ENCODE data around the gene HOXB8.

Gene HOXB8

GRCh38 chr17:48615047-48615962, at the start of gene HOXB8:
Gene HOXB8, minus strand, starts transcription at chr17:48615292. Its CDS starts 588 bp downstream, at chr17:48614704.
- no peak for DNase-seq

- DNase-seq = no peak
Observed at GRCh38 chr17:48663134-48663924, 48.2 kb upstream of the HOXB8 start.

GRCh38 chr17:48655913-48656312, 40.8 kb upstream of the HOXB8 start:
- no peak for DNase-seq

GRCh38 chr17:48649741-48650140, 34.6 kb upstream of the HOXB8 start:
- no peak for DNase-seq

GRCh38 chr17:48647963-48648245, 32.8 kb upstream of the HOXB8 start:
- DNase-seq = no peak

GRCh38 chr17:48647103-48647962, 32.2 kb upstream of the HOXB8 start:
- peak; percentile 76 for DNase-seq

- DNase-seq = peak; percentile 53
Observed at GRCh38 chr17:48646183-48647102, 31.4 kb upstream of the HOXB8 start.

- DNase-seq = peak; percentile 22
Observed at GRCh38 chr17:48645639-48646182, 30.6 kb upstream of the HOXB8 start.

- DNase-seq = no peak
Observed at GRCh38 chr17:48644910-48645557, 29.9 kb upstream of the HOXB8 start.

- no peak for DNase-seq
Observed at GRCh38 chr17:48644159-48644558, 29.1 kb upstream of the HOXB8 start.

GRCh38 chr17:48643697-48644012, 28.6 kb upstream of the HOXB8 start:
- DNase-seq = no peak

- DNase-seq = no peak
Observed at GRCh38 chr17:48642843-48643696, 28.0 kb upstream of the HOXB8 start.

GRCh38 chr17:48642059-48642842, 27.2 kb upstream of the HOXB8 start:
- DNase-seq = no peak

- DNase-seq = no peak
Observed at GRCh38 chr17:48641541-48642058, 26.5 kb upstream of the HOXB8 start.

- no peak for DNase-seq
Observed at GRCh38 chr17:48640858-48641180, 25.7 kb upstream of the HOXB8 start.

- DNase-seq = no peak
Observed at GRCh38 chr17:48639982-48640857, 25.1 kb upstream of the HOXB8 start.

GRCh38 chr17:48639136-48639535, 24.0 kb upstream of the HOXB8 start:
- no peak for DNase-seq
